HG03575 (cell line): ENCODE measurements around the gene S100P.

ENCODE experiments used
- ATAC-seq: cut with Tn5 transposase; IDR thresholded peaks from one replicate; pipeline ENCODE4 v1.9.1; 2021; ENCODE audit not compliant: unreplicated experiment, insufficient number of reproducible peaks, low FRiP score; ENCODE audit errors: extremely low read depth

The S100P gene

GRCh38 chr4:6694177-6694901 lies 661 bp downstream of the S100P start:
- ATAC-seq, result no peak

- ATAC-seq, result no peak
Measured at GRCh38 chr4:6695660-6696610, 2.3 kb downstream of the S100P start.

GRCh38 chr4:6696611-6697010 lies 2.9 kb downstream of the S100P start:
- ATAC-seq, result no peak

- ATAC-seq, result no peak
Measured at GRCh38 chr4:6697131-6697530, 3.5 kb downstream of the S100P start.

GRCh38 chr4:6699388-6699787 lies 5.7 kb downstream of the S100P start:
- no peak for ATAC-seq

GRCh38 chr4:6699903-6700302 lies 6.2 kb downstream of the S100P start:
- no peak for ATAC-seq

- ATAC-seq, result no peak
Measured at GRCh38 chr4:6701371-6701770, 7.7 kb downstream of the S100P start.

GRCh38 chr4:6702761-6703160 lies 9.1 kb downstream of the S100P start:
- ATAC-seq, result no peak

- ATAC-seq, result no peak
Measured at GRCh38 chr4:6703786-6704185, 10.1 kb downstream of the S100P start.

- ATAC-seq, result no peak
Measured at GRCh38 chr4:6705646-6706045, 12.0 kb downstream of the S100P start.

- ATAC-seq, result no peak
Measured at GRCh38 chr4:6706173-6706572, 12.5 kb downstream of the S100P start.

- ATAC-seq, result no peak
Measured at GRCh38 chr4:6709230-6710114, 15.8 kb downstream of the S100P start, which contains the start of gene MRFAP1L1. Gene MRFAP1L1, minus strand, starts transcription at chr4:6709865. Its CDS starts 236 bp downstream, at chr4:6709629.

- no peak for ATAC-seq
Measured at GRCh38 chr4:6710282-6710681, 16.6 kb downstream of the S100P start.

GRCh38 chr4:6710996-6711395 lies 17.3 kb downstream of the S100P start:
- ATAC-seq, result no peak

GRCh38 chr4:6714954-6715353 lies 21.3 kb downstream of the S100P start:
- ATAC-seq, result no peak

GRCh38 chr4:6715704-6716017 lies 22.0 kb downstream of the S100P start:
- no peak for ATAC-seq

GRCh38 chr4:6716018-6716911 lies 22.6 kb downstream of the S100P start, which contains the start of gene BLOC1S4:
Gene BLOC1S4, plus strand, starts transcription at chr4:6716174. Its CDS starts 36 bp downstream, at chr4:6716210.
- no peak for ATAC-seq

- ATAC-seq, result no peak
Measured at GRCh38 chr4:6716958-6717655, 23.4 kb downstream of the S100P start.
